GM19467 (cell line): Measurements from ENCODE around the gene VGLL4.
A peak's percentile ranks its signal among the peaks of the same experiment; 100 is the strongest.
"Not testable (repeated sequence)": the region's sequence is repeated elsewhere in the genome, so short reads cannot be mapped to it uniquely, and the experiment has no call there.

Experiments used
- ATAC-seq: cut with Tn5 transposase; IDR thresholded peaks from one replicate; pipeline ENCODE4 v1.9.1; 2021; ENCODE audit warnings: mild to moderate bottlenecking, moderate library complexity; ENCODE audit not compliant: unreplicated experiment

VGLL4 gene

DNA sequence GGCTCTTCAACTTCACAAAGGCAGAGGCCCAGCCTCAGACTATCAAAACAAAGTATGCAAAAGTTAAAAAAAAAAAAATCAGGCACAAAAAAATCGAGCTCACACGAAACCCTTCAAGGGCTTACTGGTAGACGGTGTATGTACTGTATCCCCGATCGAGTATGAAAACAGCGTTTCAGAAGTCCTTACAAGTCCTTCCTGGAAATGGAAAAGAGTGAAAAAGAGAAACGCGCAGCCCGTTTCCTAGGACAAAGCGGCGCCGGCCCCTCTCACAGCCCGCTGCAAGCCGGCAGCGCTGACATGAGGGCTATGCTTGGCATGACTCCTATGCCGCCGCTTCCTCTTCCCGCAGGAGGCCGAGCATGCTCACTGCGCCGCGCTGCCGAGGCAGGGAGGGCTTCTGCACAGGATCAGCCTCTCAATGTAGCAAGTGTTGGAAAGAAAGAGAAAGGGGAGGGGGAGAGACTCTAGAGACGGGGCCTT is at the start of gene VGLL4:
Gene VGLL4 (minus strand): TSS at position 311 of the 483 bp plus-strand sequence. CDS start 397 bp downstream, outside the sequence.
- ATAC-seq = peak; percentile 48

DNA sequence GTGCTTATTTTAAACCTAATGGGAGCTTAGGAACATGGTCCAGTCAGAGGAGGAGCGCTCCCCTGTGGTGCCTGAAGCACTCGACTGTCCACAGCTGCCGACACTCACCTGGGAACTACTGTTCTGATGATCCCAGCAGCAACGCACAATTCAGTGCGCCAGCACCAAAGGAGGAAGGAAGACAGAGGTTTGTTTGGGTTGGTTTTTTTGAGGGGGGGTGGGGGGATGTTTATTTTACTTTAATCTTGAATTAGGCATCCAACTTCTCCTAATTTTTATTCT is 48.8 kb upstream of the VGLL4 start:
- ATAC-seq = no peak

DNA sequence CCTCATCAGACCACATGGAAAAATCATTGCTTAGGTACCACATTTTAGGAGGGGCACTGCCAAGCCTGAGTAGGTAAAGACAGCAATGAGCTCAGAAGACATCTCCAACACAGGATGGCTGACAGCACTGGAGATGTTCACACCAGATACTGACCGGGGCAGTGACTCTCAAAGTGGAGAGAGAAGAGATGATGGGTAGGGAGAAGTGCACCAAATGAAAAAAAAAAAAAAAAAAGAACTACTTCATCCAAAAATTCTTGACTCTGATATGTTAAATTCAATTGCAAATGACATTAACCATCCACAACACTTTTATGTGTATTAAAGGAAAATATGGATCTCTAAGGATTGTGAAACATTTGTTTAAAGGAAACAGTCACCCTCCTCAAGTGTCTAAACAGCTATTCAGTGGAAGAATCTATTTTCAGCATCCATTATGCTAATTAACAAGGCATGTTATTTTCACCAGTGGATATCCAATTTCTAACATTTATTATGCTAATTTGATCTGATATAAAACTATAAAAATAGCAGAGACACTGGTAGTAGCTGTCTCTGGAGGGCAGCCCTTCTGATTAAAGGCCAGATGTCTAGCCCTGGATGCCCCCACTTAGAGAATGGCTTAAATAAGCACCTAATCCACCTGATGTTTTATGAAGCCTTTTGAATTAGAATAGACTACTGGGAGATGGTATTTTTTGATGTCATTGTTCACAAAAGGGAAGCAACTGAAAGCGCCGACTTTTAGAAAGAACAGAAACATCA is 48.2 kb upstream of the VGLL4 start:
- no peak for ATAC-seq

GRCh38 chr3:11690863-11691766 is 47.4 kb upstream of the VGLL4 start:
- no peak for ATAC-seq

- no peak for ATAC-seq
Observed at GRCh38 chr3:11689749-11690148, 46.0 kb upstream of the VGLL4 start.

- ATAC-seq = not testable (repeated sequence)
Observed at GRCh38 chr3:11684980-11685379, 41.3 kb upstream of the VGLL4 start.

GRCh38 chr3:11680509-11680908 is 36.8 kb upstream of the VGLL4 start:
- ATAC-seq = no peak

DNA sequence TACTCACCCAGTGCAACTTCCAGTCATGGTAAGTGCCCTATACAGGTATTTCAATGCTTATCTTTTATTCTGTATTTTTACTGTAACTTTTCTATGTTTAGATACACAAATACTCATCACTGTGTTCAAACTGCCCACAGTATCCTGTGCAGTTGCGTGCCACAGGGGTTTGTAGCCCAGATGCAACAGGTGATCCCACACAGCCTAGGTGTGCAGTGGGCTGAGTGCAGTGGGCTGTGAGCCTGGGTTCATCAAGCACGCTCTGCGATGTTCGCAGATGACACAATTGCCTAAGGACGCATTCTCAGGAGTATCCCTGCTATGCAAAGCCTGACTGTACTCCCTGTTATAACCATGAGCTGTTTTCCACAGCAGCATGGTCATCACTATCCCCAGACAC is 36.2 kb upstream of the VGLL4 start:
- no peak for ATAC-seq

DNA sequence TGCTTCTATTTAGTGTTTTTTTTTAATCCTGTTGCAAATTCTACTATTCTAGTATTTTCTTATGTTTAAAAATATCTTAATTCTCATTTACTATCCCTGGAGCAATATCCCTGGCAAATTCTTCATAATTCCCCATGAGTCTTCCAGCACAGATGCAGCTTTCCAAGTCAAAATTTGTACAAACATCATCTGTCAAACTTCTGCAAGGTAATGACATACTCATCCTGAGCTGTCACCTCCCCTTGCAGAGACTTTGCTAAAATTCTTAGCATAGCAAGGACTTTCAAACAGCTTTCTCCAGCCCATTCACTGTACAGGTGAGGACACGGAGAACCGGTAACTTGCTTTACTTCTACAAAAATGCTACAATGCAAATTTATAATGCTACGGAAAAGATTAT is 28.6 kb upstream of the VGLL4 start:
- ATAC-seq = no peak

- no peak for ATAC-seq
Observed at GRCh38 chr3:11671648-11672100, 28.0 kb upstream of the VGLL4 start.

DNA sequence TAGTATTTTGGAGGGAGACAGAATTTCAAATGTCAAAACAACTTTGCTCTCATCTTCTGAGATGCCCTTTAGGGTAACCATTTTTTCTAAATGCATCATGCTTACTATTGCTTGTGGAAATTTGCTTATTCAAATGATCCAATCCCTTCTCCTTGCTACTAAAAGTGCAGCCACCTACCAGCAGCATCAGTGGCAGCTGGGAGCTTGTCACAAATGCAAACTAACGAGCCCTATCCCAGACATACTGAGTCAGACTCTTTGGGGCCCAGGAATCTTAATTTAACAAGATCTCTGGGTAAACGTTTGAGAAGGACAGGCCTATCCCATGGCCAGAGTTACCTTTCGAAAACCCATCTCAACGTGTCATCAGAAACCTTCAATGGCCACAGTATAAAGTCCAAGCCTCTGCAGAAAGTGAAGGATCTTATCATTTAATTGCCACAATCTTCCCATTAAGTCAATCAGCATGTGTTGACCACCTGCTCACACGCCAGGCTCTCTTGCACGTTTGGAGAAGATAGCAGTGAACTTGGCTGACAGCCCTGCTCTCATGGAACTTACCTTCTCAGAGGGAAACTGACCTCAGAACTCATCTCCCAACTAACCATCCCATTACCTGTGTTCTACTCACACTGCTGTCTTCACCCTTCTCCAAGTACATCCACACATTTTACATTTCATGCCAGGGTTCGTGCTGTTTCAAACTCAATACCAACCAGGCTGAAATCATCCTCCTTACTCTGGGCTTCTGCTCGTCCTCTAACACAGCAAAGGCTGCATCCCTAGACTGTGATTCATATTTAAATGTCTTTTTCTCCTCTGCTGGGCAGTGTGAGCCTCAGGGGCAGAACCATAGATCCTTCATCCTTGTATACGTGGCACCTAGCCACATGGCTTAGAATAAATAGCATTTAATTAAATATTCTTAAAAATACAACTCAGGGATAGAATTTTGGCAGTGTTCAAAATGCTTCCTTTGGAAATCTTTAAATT is 24.8 kb upstream of the VGLL4 start:
- ATAC-seq = no peak

DNA sequence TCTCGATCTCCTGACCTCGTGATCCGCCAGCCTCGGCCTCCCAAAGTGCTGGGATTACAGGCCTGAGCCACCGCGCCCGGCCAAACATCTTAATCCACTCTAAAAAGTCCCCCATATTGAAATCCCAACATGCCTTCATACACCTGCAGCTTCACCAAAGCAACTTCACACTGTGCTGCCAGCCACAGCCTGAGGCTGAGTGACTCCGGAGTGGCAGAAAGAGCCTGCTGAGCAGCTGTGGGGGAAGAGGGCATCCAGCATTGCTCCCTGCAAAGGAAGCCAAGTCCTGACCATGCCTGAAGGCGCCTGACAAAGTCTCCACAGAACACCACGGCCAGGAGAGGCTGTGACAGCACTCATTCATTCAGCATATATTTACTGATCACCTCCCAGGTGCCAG is 21.6 kb upstream of the VGLL4 start:
- ATAC-seq = no peak

- ATAC-seq = no peak
Observed at GRCh38 chr3:11662392-11662990, 18.8 kb upstream of the VGLL4 start.

- ATAC-seq = no peak
Observed at GRCh38 chr3:11661827-11662226, 18.1 kb upstream of the VGLL4 start.

- no peak for ATAC-seq
Observed at GRCh38 chr3:11661052-11661656, 17.4 kb upstream of the VGLL4 start.

DNA sequence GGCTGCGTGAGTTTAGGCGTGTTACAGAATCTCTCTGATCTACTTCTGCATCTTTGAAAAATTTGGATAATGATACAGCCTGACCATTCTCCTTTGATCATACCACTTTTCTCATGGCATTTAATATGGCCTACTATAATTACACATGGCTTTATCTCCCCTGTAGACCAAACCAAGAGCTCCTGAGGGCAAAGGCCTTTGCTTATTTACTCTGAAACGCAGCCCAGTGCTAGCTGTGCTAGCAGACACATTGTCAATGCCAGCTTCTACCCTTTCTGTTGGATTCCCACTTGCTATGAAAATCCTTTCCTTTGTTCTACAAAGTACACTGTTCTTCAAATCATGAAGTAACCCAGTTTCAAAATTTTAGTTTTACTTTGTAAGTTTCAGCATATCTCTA is 16.5 kb upstream of the VGLL4 start:
- no peak for ATAC-seq

- ATAC-seq = no peak
Observed at GRCh38 chr3:11658180-11658579, 14.5 kb upstream of the VGLL4 start.

GRCh38 chr3:11655196-11655928 is 11.6 kb upstream of the VGLL4 start:
- ATAC-seq = no peak

DNA sequence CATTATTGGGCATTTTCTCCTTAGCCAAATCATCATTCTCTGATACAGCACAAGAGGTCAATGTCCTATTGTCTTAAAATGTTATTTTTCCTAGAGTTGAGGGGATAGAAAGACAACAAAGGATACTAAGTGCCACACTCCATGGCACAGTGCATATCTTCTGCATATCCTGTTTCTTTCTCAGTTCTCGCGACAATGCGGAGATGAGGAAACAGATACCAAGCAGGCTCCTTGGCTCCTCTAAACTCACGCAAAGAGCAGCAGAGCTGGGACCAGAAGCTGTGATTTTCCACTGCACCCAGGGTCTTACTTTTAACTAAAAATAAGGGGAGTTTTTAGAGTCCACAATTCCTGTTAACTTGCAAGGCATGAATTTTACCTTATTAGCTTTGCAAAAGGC is 10.5 kb upstream of the VGLL4 start:
- ATAC-seq = no peak
